Upper lobe of right lung (tissue), 1 donor: ENCODE results near the gene GJB5. TPM values are rescaled to one million over a fixed set of nuclear protein-coding genes. Genes with fewer than 3 reads are reported as not detected.

ENCODE experiments used
- ATAC-seq: fragments of 200-7000 bp; cut with Tn5 transposase; one replicate; pipeline ENCODE4 v1.9.1; 2020; ENCODE audit warnings: mild to moderate bottlenecking, moderate library complexity
- DNase-seq: peaks from one replicate; pipeline ENCODE4 v3.0.0-alpha.2; 2020
- H3K27ac ChIP-seq: fragments of 200-600 bp; one replicate; pipeline ENCODE4 v1.8.0; 2022
- H3K27me3 ChIP-seq: fragments of 200-600 bp; one replicate; pipeline ENCODE4 v1.8.0; 2022; ENCODE audit warnings: mild to moderate bottlenecking
- H3K36me3 ChIP-seq: fragments of 200-600 bp; one replicate; pipeline ENCODE4 v1.8.0; 2022
- H3K4me1 ChIP-seq: fragments of 200-600 bp; one replicate; pipeline ENCODE4 v1.8.0; 2022
- H3K4me3 ChIP-seq: fragments of 200-600 bp; one replicate; pipeline ENCODE4 v1.8.0; 2022; ENCODE audit warnings: mild to moderate bottlenecking
- H3K9me3 ChIP-seq: fragments of 200-600 bp; one replicate; pipeline ENCODE4 v1.8.0; 2022
- intact Hi-C: fragments of 100-400 bp; cut with DNase I; formaldehyde crosslinking; loops from one replicate; pipeline ENCODE4 v1.11.0; 2022
- total RNA-seq: library from RNA; stranded (reverse); fragmentation: NEBNext Ultra II Directional; extraction: Animal tissue kit (Norgen Biotek cat#: 25700); gene quantifications from one replicate; pipeline ENCODE4 v1.2.1, GENCODE V29; 2021
- TF ChIP-seq, protein P1 (sequence below): fragments of 200-600 bp; IDR thresholded peaks from one replicate; pipeline ENCODE4 v1.8.0; 2022; ENCODE audit warnings: antibody characterized with exemption
- donor health status: DM: no; HTN: yes; CAD: no; lungs with severe emphysema.

Gene GJB5
- total RNA-seq, 1 donor from 2014 or later, result not detected

DNA sequence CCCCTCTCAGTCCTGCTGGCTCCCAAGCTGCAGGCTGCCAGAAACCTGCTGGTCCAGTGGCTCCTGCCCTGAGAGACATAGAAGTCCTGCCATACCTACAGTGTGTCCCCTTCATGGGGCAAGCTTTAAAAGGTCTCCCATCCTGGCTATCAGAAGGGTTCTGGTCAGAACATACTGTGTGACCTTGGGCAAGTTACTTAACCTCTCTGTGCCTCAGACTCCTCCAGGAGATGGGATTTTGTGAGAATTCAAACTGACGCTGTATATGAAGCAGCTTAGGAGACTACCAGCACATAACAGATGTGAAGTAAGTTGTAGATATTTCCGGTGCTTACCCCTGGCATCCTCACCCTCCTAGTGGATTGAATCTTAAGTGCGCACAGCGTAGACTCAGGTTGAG, 8.7 kb upstream of the GJB5 start:
- no peaks in the 10 kb centered on the region for H3K9me3 ChIP-seq
- no peak for ATAC-seq
- peaks cover 3% of the 10 kb centered on the region for H3K4me1 ChIP-seq
- intact Hi-C loops, result no loop called here
- H3K27ac ChIP-seq, result no peak overlapping the region
- no peak overlapping the region for H3K4me3 ChIP-seq
- no peaks in the 10 kb centered on the region for H3K27me3 ChIP-seq
- H3K36me3 ChIP-seq, result no peaks in the 10 kb centered on the region
- no peak for DNase-seq
- TF ChIP-seq, protein P1, sequence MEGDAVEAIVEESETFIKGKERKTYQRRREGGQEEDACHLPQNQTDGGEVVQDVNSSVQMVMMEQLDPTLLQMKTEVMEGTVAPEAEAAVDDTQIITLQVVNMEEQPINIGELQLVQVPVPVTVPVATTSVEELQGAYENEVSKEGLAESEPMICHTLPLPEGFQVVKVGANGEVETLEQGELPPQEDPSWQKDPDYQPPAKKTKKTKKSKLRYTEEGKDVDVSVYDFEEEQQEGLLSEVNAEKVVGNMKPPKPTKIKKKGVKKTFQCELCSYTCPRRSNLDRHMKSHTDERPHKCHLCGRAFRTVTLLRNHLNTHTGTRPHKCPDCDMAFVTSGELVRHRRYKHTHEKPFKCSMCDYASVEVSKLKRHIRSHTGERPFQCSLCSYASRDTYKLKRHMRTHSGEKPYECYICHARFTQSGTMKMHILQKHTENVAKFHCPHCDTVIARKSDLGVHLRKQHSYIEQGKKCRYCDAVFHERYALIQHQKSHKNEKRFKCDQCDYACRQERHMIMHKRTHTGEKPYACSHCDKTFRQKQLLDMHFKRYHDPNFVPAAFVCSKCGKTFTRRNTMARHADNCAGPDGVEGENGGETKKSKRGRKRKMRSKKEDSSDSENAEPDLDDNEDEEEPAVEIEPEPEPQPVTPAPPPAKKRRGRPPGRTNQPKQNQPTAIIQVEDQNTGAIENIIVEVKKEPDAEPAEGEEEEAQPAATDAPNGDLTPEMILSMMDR, result no peak

DNA sequence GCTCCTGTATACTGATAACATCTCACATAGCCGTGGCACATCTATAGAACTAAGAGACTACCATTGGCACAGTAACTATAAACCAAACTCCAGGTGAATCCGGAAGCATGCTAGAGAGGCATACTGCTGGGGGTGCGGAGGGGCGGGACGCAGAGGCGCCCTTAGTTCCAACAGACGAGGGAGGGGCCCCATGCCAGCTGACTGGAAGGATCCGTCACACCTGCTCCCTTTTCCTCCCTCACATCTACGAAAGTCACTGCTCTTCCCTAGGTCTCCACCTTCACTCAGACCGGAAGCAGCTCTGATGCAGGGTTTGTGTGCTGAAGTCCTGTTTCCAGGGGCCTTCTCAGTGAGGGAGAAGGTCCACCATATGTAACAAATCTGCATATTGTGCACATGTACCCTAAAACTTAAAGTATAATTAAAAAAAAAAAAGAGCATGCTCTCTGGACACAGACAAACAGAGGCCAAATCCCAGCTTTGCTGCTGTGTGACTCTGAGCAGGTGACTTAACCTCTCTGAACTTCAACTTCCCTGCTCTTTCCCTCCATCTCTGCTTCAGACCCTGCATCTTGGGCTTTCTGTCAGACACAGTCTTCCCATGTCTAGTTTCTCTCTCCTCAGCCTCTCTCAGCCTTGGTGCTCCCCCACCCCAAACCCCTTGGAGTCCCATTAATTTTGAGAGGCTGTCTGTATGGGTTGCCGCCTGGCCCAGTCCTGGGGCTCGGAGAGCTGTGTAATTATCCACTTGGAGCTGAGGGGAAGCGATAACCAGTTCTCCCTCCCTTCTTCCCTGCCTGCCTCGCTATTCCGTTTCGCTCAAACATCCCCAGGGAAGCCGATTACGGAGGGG, 7.8 kb upstream of the GJB5 start:
- H3K27me3 ChIP-seq, result no peaks in the 10 kb centered on the region
- H3K4me3 ChIP-seq, result no peak overlapping the region
- H3K4me1 ChIP-seq, result peaks cover 3% of the 10 kb centered on the region
- H3K9me3 ChIP-seq, result no peaks in the 10 kb centered on the region
- no peak overlapping the region for H3K27ac ChIP-seq
- DNase-seq (no peak), ATAC-seq (no peak)
- H3K36me3 ChIP-seq, result no peaks in the 10 kb centered on the region
- TF ChIP-seq, protein P1, result no peak
- intact Hi-C loops, result no loop called here

DNA sequence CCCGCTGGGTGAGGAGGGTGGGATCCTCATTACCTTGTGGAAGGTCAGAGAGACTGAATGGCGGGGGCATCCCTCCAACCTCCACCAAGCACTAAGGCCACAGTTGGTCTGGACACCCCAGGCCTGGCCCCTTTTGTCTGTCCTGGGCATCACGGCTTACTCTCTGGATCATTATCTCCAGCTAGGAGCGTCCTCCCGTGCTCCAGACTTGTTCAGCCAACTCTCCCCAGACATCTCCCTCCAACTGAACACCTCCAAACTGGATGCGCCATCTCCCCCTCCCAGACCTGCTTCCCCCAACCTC, 7.3 kb upstream of the GJB5 start:
- H3K4me3 ChIP-seq, result no peak overlapping the region
- H3K27me3 ChIP-seq, result no peaks in the 10 kb centered on the region
- H3K9me3 ChIP-seq, result no peaks in the 10 kb centered on the region
- peaks cover under 1% of the 10 kb centered on the region for H3K4me1 ChIP-seq
- DNase-seq (no peak), ATAC-seq (no peak)
- intact Hi-C loops, result no loop called here
- no peaks in the 10 kb centered on the region for H3K36me3 ChIP-seq
- TF ChIP-seq, protein P1, result no peak
- H3K27ac ChIP-seq, result no peak overlapping the region

DNA sequence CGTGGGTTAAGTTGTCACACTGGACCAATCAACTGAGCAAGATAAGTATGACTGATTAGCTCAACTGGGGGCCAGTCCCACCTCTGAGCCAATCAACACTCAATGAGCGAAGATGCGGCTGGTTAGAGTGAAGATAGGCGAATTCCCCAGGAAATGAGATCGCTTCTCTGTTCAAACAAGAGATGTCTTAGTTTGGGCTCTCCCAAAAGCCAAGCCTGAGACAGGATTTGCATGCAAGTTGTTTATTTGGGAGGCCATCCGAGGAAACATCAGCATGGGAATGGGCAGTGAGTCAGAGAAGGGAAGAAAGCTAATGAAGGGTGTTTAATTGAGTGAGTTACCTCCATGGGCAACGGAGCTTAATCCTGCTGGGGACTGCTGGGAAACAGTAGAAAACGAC, 4.9 kb upstream of the GJB5 start:
- no peaks in the 10 kb centered on the region for H3K27me3 ChIP-seq
- DNase-seq, result no peak
- TF ChIP-seq, protein P1, result no peak
- no peaks in the 10 kb centered on the region for H3K4me1 ChIP-seq
- H3K36me3 ChIP-seq, result no peaks in the 10 kb centered on the region
- no peak for ATAC-seq
- H3K9me3 ChIP-seq, result no peaks in the 10 kb centered on the region
- intact Hi-C loops, result no loop called here
- H3K27ac ChIP-seq, result no peak overlapping the region
- H3K4me3 ChIP-seq, result no peak overlapping the region

DNA sequence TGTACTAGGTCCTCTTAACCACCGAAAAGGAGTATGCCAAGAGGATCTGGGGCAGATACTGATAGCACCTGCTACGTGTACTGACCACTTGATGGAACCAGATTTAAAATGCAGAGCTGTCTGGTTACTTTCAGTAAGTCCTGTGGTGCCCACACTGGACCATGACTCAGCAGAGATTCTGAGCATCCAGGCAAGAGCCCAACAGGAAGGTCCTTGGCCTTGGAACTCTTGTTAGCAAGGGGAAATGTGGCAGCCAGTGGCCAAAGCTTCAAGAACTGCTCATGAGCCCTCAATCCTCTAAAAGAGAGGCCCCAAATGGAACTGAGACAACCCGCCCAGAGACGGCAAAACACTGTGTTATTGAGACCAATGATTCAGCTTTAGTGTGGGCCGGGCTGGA, 4.2 kb upstream of the GJB5 start:
- intact Hi-C loops, result no loop called here
- no peak for ATAC-seq
- DNase-seq, result no peak
- Histone ChIP-seq H3K9me3 (no peaks in the 10 kb centered on the region), H3K27ac (no peak overlapping the region), H3K4me3 (no peak overlapping the region), H3K27me3 (no peaks in the 10 kb centered on the region), H3K36me3 (no peaks in the 10 kb centered on the region), H3K4me1 (no peaks in the 10 kb centered on the region)
- TF ChIP-seq, protein P1, result no peak

DNA sequence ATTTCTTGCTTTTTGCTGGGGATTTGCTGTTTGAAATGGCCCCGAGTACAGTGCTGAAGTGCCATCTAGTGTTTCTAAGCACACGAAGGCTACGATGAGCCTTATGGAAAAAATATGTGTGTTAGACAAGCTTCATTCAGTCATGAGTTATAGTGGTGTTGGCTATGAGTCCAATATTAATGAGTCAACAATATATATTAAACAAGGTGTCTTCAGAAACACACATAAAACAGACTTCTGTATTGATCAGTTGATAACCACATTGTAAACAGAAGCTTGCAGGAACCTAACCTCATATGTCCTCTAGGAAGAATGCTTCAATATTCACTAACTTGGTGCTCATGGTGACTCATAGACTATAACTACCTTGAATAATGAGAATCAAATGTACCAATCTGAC, 1.7 kb upstream of the GJB5 start:
- intact Hi-C loops, result no loop called here
- TF ChIP-seq, protein P1, result no peak
- Histone ChIP-seq H3K27ac (no peak overlapping the region), H3K9me3 (no peaks in the 10 kb centered on the region), H3K4me1 (no peaks in the 10 kb centered on the region), H3K4me3 (no peak overlapping the region), H3K27me3 (no peaks in the 10 kb centered on the region), H3K36me3 (no peaks in the 10 kb centered on the region)
- DNase-seq (no peak), ATAC-seq (no peak)
